ENCODE measurements around the gene SNX20.

The SNX20 gene

GRCh38 chr16:50705436-50706110 is 24.5 kb upstream of the SNX20 start:
- DNase-seq (ENCODE audit: low read depth in 2 of 2) = no peak

GRCh38 chr16:50704245-50704644 is 23.1 kb upstream of the SNX20 start:
- no peak for DNase-seq (ENCODE audit: low read depth in 2 of 2)

GRCh38 chr16:50702725-50703124 is 21.6 kb upstream of the SNX20 start:
- no peak for DNase-seq (ENCODE audit: low read depth in 2 of 2)

- DNase-seq (ENCODE audit: low read depth in 2 of 2) = peak in 1 of 2 donors; percentile 55
Measured at GRCh38 chr16:50699326-50700159, 18.4 kb upstream of the SNX20 start.

GRCh38 chr16:50697881-50698767 is 17.0 kb upstream of the SNX20 start:
- DNase-seq (ENCODE audit: low read depth in 2 of 2) = peak in 1 of 2 donors; percentile 31

- no peak for DNase-seq (ENCODE audit: low read depth in 2 of 2)
Measured at GRCh38 chr16:50697421-50697715, 16.3 kb upstream of the SNX20 start.

- no peak for DNase-seq (ENCODE audit: low read depth in 2 of 2)
Measured at GRCh38 chr16:50696575-50697420, 15.7 kb upstream of the SNX20 start.

GRCh38 chr16:50696126-50696525 is 15.0 kb upstream of the SNX20 start:
- no peak for DNase-seq (ENCODE audit: low read depth in 2 of 2)

- DNase-seq (ENCODE audit: low read depth in 2 of 2) = no peak
Measured at GRCh38 chr16:50695017-50696000, 14.2 kb upstream of the SNX20 start.

- DNase-seq (ENCODE audit: low read depth in 2 of 2) = no peak
Measured at GRCh38 chr16:50694206-50694605, 13.1 kb upstream of the SNX20 start.

GRCh38 chr16:50692999-50693781 is 12.1 kb upstream of the SNX20 start, which contains the start of gene NOD2:
TSS of gene NOD2 (plus strand) at chr16:50693606. CDS start at chr16:50699496, 5,890 bp downstream.
- DNase-seq (ENCODE audit: low read depth in 2 of 2) = no peak

GRCh38 chr16:50692644-50692998 is 11.5 kb upstream of the SNX20 start:
- DNase-seq (ENCODE audit: low read depth in 2 of 2) = no peak

- DNase-seq (ENCODE audit: low read depth in 2 of 2) = no peak
Measured at GRCh38 chr16:50690177-50690576, 9.1 kb upstream of the SNX20 start.

GRCh38 chr16:50688867-50689266 is 7.8 kb upstream of the SNX20 start:
- no peak for DNase-seq (ENCODE audit: low read depth in 2 of 2)

- no peak for DNase-seq (ENCODE audit: low read depth in 2 of 2)
Measured at GRCh38 chr16:50688083-50688482, 7.0 kb upstream of the SNX20 start.

- DNase-seq (ENCODE audit: low read depth in 2 of 2) = no peak
Measured at GRCh38 chr16:50685462-50686063, 4.5 kb upstream of the SNX20 start.

- no peak for DNase-seq (ENCODE audit: low read depth in 2 of 2)
Measured at GRCh38 chr16:50684823-50685461, 3.8 kb upstream of the SNX20 start.

GRCh38 chr16:50683689-50684374 is 2.7 kb upstream of the SNX20 start:
- DNase-seq (ENCODE audit: low read depth in 2 of 2) = peak in 1 of 2 donors; percentile 56
